HepG2 (cell line): ENCODE results near the gene FBXO33. TPM values are rescaled to one million over a fixed set of nuclear protein-coding genes. Genes with fewer than 3 reads are reported as not detected.

ENCODE experiments used
- ATAC-seq: fragments of 200-7000 bp; cut with Tn5 transposase; 3 replicates; pipeline ENCODE4 v1.9.1; 2020; ENCODE audit warnings: mild to moderate bottlenecking, moderate library complexity
- Bru-seq: library from RNA; stranded (reverse); fragments of 400-500 nt; gene quantifications from one replicate; lab custom pipeline; 2021; lab: Mats Ljungman, UMichigan
- BruChase-seq, 2 experiments: library from RNA; stranded (reverse); fragments of 400-500 nt; gene quantifications; one replicate each; lab custom pipeline; 2021; lab: Mats Ljungman, UMichigan
- BruUV-seq: library from RNA; stranded (reverse); fragments of 400-500 nt; replicated peaks from 2 replicates; lab custom pipeline; 2021; lab: Mats Ljungman, UMichigan
- CTCF ChIA-PET: fragments of 300-600 bp; formaldehyde crosslinking; extraction: SDS; loops from one replicate; lab custom pipeline; 2021; ENCODE audit warnings: low total read pairs, inconsistent platforms, low intra/inter-chr PET ratio; lab: Yijun Ruan, JAX
- POLR2A ChIA-PET: fragments of 350-600 bp; sonication (Branson Sonifier 250); formaldehyde crosslinking; loops from one replicate; lab custom pipeline; 2020; ENCODE audit warnings: antibody characterized with exemption, inconsistent platforms; lab: Yijun Ruan, JAX
- DNase-seq: peaks from one replicate; pipeline ENCODE4 v3.0.0-alpha.2; 2015; ENCODE audit warnings: low spot score
- FAIRE-seq: peaks from 3 replicates; lab custom pipeline; 2011; peaks lifted over from hg19 to GRCh38; lab: Jason Lieb, UNC
- H2AFZ ChIP-seq: one replicate; pipeline ENCODE4 v1.6.1; 2011; ENCODE audit warnings: low read length, inconsistent platforms
- H3K27ac ChIP-seq: fragments of 300-600 bp; 3 replicates; pipeline ENCODE4 v1.8.0; 2011; ENCODE audit warnings: mixed run types, mild to moderate bottlenecking, mixed read lengths, low read length, inconsistent platforms; ENCODE audit not compliant: insufficient read depth; ENCODE audit errors: extremely low read length
- H3K27me3 ChIP-seq, 2 experiments: fragments of 200-600 bp in 1 of 2; 2 replicates in 1 of 2; 3 replicates in 1 of 2; pipeline versions ENCODE4 v1.6.0 to v1.8.0; 2011; ENCODE audit warnings: low read length in 2 of 2, mild to moderate bottlenecking in 2 of 2, moderate library complexity in 2 of 2, inconsistent platforms in 1 of 2; ENCODE audit not compliant: insufficient read depth in 2 of 2, control insufficient read depth in 1 of 2
- H3K36me3 ChIP-seq, 2 experiments: fragments of 200-600 bp in 1 of 2; replicated peaks in 1 of 2; 2 replicates in 1 of 2; 3 replicates in 1 of 2; pipeline versions ENCODE4 v1.5.1 to v1.8.0; 2011; ENCODE audit warnings: low read length in 2 of 2, inconsistent platforms in 1 of 2; ENCODE audit not compliant: insufficient read depth in 2 of 2, control insufficient read depth in 1 of 2
- H3K4me1 ChIP-seq: 2 replicates; pipeline ENCODE4 v1.5.1; 2012; ENCODE audit warnings: low read length, inconsistent platforms; ENCODE audit not compliant: insufficient read depth
- H3K4me2 ChIP-seq: 2 replicates; pipeline ENCODE4 v1.6.0; 2011; ENCODE audit warnings: low read depth, low read length, inconsistent platforms
- H3K4me3 ChIP-seq, 3 experiments: fragments of 200-600 bp in 1 of 3; sonication (generic), shearing (Covaris generic) in 1 of 3; replicated peaks in 1 of 3; 2 replicates each; pipeline ENCODE4 v1.5.1; 2011 to 2016; ENCODE audit warnings: low read length in 3 of 3, inconsistent platforms in 2 of 3, low read depth in 2 of 3, mild to moderate bottlenecking in 2 of 3, control low read depth in 1 of 3, mixed read lengths in 1 of 3; ENCODE audit not compliant: insufficient read depth in 1 of 3
- H3K79me2 ChIP-seq: one replicate; pipeline ENCODE4 v1.6.1; 2011; ENCODE audit warnings: low read length, inconsistent platforms; ENCODE audit not compliant: insufficient read depth
- H3K9ac ChIP-seq: 2 replicates; pipeline ENCODE4 v1.6.0; 2011; ENCODE audit warnings: mild to moderate bottlenecking, low read depth, low read length, inconsistent platforms; ENCODE audit not compliant: insufficient read depth
- H3K9me3 ChIP-seq: 2 replicates; pipeline ENCODE4 v1.5.1; 2012; ENCODE audit warnings: mild to moderate bottlenecking, low read length
- H4K20me1 ChIP-seq: 2 replicates; pipeline ENCODE4 v1.6.0; 2011; ENCODE audit warnings: inconsistent platforms, mild to moderate bottlenecking, low read length, moderate library complexity; ENCODE audit not compliant: insufficient read depth
- FOXJ3 ChIP-seq: sonication (generic); formaldehyde crosslinking; IDR thresholded peaks from 2 replicates; pipeline ENCODE4 v1.4.0; 2020; ENCODE audit warnings: missing genetic modification reagents, mild to moderate bottlenecking, borderline replicate concordance
- GATAD1 ChIP-seq: IDR thresholded peaks from 2 replicates; pipeline ENCODE4 v1.6.1; 2016; ENCODE audit warnings: missing genetic modification reagents, missing compliant biosample characterization
- MIER2 ChIP-seq: IDR thresholded peaks from 2 replicates; pipeline ENCODE4 v1.6.1; 2016; ENCODE audit warnings: missing biosample characterization, missing genetic modification reagents
- RFXANK ChIP-seq: IDR thresholded peaks from 2 replicates; pipeline ENCODE4 v1.6.1; 2016
- STAG1 ChIP-seq: sonication (generic); formaldehyde crosslinking; IDR thresholded peaks from 2 replicates; pipeline ENCODE4 v1.4.0; 2020; ENCODE audit warnings: missing genetic modification reagents
- YY1 ChIP-seq: IDR thresholded peaks from 2 replicates; pipeline ENCODE4 v1.6.1; 2011; ENCODE audit warnings: low read length, low read depth, moderate library complexity, mild to moderate bottlenecking; ENCODE audit not compliant: insufficient read depth, insufficient replicate concordance
- ZBTB49 ChIP-seq: sonication (generic); formaldehyde crosslinking; IDR thresholded peaks from 2 replicates; pipeline ENCODE4 v1.4.0; 2020; ENCODE audit warnings: missing genetic modification reagents, borderline replicate concordance
- ZNF143 ChIP-seq: sonication (generic); formaldehyde crosslinking; IDR thresholded peaks from 2 replicates; pipeline ENCODE4 v1.4.0; 2020; ENCODE audit warnings: missing genetic modification reagents
- ZNF253 ChIP-seq: sonication (generic); formaldehyde crosslinking; IDR thresholded peaks from 2 replicates; pipeline ENCODE4 v1.8.0; 2022; ENCODE audit warnings: mild to moderate bottlenecking, missing genetic modification reagents, borderline replicate concordance
- WGBS: methylation state at CpG from one replicate; pipeline ENCODE4 v1.1.6; 2017; ENCODE audit warnings: low lambda C conversion rate; 5-methylcytosine and 5-hydroxymethylcytosine counted together
- in situ Hi-C: cut with HindIII; loops from 2 replicates; pipeline ENCODE4 v1.10.0; 2017; ENCODE audit warnings: low pct_unique_long_range_greater_than_20kb; ENCODE audit not compliant: extremely low pct_ligation_motif_present
- intact Hi-C: fragments of 100-400 bp; cut with micrococcal nuclease; formaldehyde crosslinking; loops from one replicate; pipeline ENCODE4 v1.10.0; 2022; ENCODE audit not compliant: unreplicated experiment
- long read RNA-seq, 2 experiments: library from RNA in 1 of 2; library from polyadenylated mRNA in 1 of 2; stranded (forward) in 1 of 2; unstranded in 1 of 2; transcript quantifications; one replicate each; pipeline ENCODE4 v2.0.0, GENCODE V29; 2019 to 2022
- polyA minus RNA-seq, 3 experiments: library from RNA; depleted of rRNA, polyadenylated mRNA; stranded (reverse); fragments of >200 nt; gene quantifications; 2 replicates each; pipeline ENCODE4 v1.2.3, GENCODE V29; 2011; ENCODE audit warnings: low replicate concordance in 1 of 3
- polyA plus RNA-seq, 8 experiments: library from polyadenylated mRNA; depleted of rRNA in 3 of 8; stranded (reverse) in 7 of 8; unstranded in 1 of 8; fragments of >200 nt; fragmentation: Illumina TruSeq in 4 of 8; extraction: Trizol in 4 of 8; gene quantifications; 2 replicates each; pipeline versions ENCODE4 v1.2.1 to v1.2.3, GENCODE V29; 2011 to 2016; ENCODE audit warnings: low read depth in 4 of 8, missing spikeins in 1 of 8, mixed read lengths in 1 of 8; ENCODE audit not compliant: insufficient read depth in 1 of 8
- total RNA-seq, 5 experiments: library from RNA; depleted of rRNA; stranded (reverse); fragments of >200 nt; fragmentation: Illumina TruSeq; extraction: Trizol; gene quantifications; 2 replicates each; pipeline ENCODE4 v1.2.3, GENCODE V29; 2016; ENCODE audit warnings: low read depth in 1 of 5
- TF ChIP-seq, protein P1 (sequence below): IDR thresholded peaks from 2 replicates; pipeline ENCODE4 v1.6.1; 2018; ENCODE audit warnings: missing genetic modification reagents, mild to moderate bottlenecking, missing compliant biosample characterization

FBXO33 gene, protein sequence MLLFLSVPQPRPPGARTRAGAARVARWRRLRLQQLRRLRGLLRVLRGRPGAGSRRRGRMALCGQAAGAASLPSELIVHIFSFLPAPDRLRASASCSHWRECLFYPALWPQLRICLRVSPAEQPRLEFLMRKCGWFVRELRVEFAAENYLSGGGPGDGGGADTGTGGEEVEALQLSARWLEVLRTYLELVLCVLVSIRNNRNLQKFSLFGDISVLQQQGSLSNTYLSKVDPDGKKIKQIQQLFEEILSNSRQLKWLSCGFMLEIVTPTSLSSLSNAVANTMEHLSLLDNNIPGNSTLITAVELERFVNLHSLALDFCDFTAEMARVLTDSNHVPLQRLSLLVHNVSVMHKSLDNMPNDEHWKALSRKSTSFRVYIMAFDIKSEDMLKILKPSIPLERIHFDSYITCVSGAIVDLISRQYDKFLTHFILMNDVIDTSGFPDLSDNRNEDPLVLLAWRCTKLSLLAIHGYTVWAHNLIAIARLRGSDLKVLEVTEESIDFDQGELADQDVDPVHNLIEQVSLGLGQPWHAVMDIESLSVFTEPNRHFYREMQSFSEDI
- total RNA-seq (2016; rRNA removed; fragmentation: Illumina TruSeq; extraction: Trizol) (15.5 and 23.3 TPM in 2 replicates), polyA plus RNA-seq (2011; rRNA removed) (15.2 and 16.9 TPM in 2 replicates), polyA minus RNA-seq (2011; rRNA and poly(A)+ RNA removed; ENCODE audit: low replicate concordance) (30.5 and 39.3 TPM in 2 replicates), Bru-seq, nascent RNA (percentile 88 among the genes with signal in this experiment), BruChase-seq, experiment 1, labeled RNA remaining after a 6-hour chase (percentile 82 among the genes with signal in this experiment), BruChase-seq, experiment 2, labeled RNA remaining after a 2-hour chase (percentile 87 among the genes with signal in this experiment)
- 1.6 and 1.8 TPM in 2 replicates for total RNA-seq (2016; cell fraction: cytosol; rRNA removed; fragmentation: Illumina TruSeq; extraction: Trizol; ENCODE audit: low read depth)
- 17.5 and 22.7 TPM in 2 replicates for total RNA-seq (2016; cell fraction: insoluble cytoplasmic fraction; rRNA removed; fragmentation: Illumina TruSeq; extraction: Trizol)
- total RNA-seq (2016; cell fraction: membrane; rRNA removed; fragmentation: Illumina TruSeq; extraction: Trizol) = 5.6 and 7.4 TPM in 2 replicates
- 12.8 and 13.0 TPM in 2 replicates for total RNA-seq (2016; cell fraction: nucleus; rRNA removed; fragmentation: Illumina TruSeq; extraction: Trizol)
- polyA plus RNA-seq (2011; cell fraction: cytosol; rRNA removed) = 7.6 and 10.6 TPM in 2 replicates
- 8.6 and 9.8 TPM in 2 replicates for polyA plus RNA-seq (2011; cell fraction: nucleus; rRNA removed)
- 13.5 and 16.7 TPM in 2 replicates for polyA plus RNA-seq (2012)
- polyA plus RNA-seq (2016; cell fraction: cytosol; fragmentation: Illumina TruSeq; extraction: Trizol; ENCODE audit: low read depth) = 0.57 and 0.70 TPM in 2 replicates
- 15.9 and 16.0 TPM in 2 replicates for polyA plus RNA-seq (2016; cell fraction: insoluble cytoplasmic fraction; fragmentation: Illumina TruSeq; extraction: Trizol; ENCODE audit: low read depth)
- 2.2 and 2.6 TPM in 2 replicates for polyA plus RNA-seq (2016; cell fraction: membrane; fragmentation: Illumina TruSeq; extraction: Trizol; ENCODE audit: low read depth)
- polyA plus RNA-seq (2016; cell fraction: nucleus; fragmentation: Illumina TruSeq; extraction: Trizol; ENCODE audit: insufficient read depth, low read depth) = 11.2 and 12.2 TPM in 2 replicates
- polyA minus RNA-seq (2011; cell fraction: cytosol; rRNA and poly(A)+ RNA removed) = 12.7 and 15.8 TPM in 2 replicates
- 34.8 and 39.1 TPM in 2 replicates for polyA minus RNA-seq (2011; cell fraction: nucleus; rRNA and poly(A)+ RNA removed)
- long read RNA-seq, experiment 1, partial matches to known transcripts = 0 of 1 reads
- long read RNA-seq, experiment 1, other reads (novel, unspliced or antisense) = 0 of 1 reads
- long read RNA-seq, experiment 2, partial matches to known transcripts = 1 of 38 reads
- long read RNA-seq, experiment 2, other reads (novel, unspliced or antisense) = 33 of 38 reads

- H4K20me1 ChIP-seq = peaks cover 23% of the 10 kb centered on the region
- BruUV-seq = no TSS peak
- no peaks in the 10 kb centered on the region for H3K36me3 ChIP-seq
- H3K27me3 ChIP-seq = no peaks in the 10 kb centered on the region; a peak in 1 of 5 replicates
- intact Hi-C loops (loop anchor here (1.0 to 2.0 kb wide), 5 partner anchors 37 to 405 kb away; partner anchors contain the start of genes MIA2 and PNN), in situ Hi-C loops (loop anchor here (5.0 kb wide), 2 partner anchors 200 to 330 kb away; partner anchors contain the start of genes MIA2 and SEC23A)
- H3K79me2 ChIP-seq = peaks cover 37% of the 10 kb centered on the region
- H3K4me2 ChIP-seq = peak within 1 kb of the TSS; percentile 94
- H3K27ac ChIP-seq = peak within 1 kb of the TSS; percentile 98
- ATAC-seq (peak; percentile 87), DNase-seq (peak; percentile 98), FAIRE-seq (peak; percentile 49)
- H3K9me3 ChIP-seq = no peaks in the 10 kb centered on the region
- ChIA-PET CTCF (no interaction called here), POLR2A (interaction anchor here (0.8 to 5.5 kb wide), 24 partner anchors 10 to 415 kb away, joined by 3 to 76 read pairs (median 6); partner anchors contain the start of genes GEMIN2, PNN, SEC23A and TRAPPC6B)
- H3K4me1 ChIP-seq = peaks cover 37% of the 10 kb centered on the region
- peak within 1 kb of the TSS; percentile 92 for H2AFZ ChIP-seq
- H3K9ac ChIP-seq = peak within 1 kb of the TSS; percentile 99
- peak within 1 kb of the TSS; percentile 88 to 98 (median 94) for H3K4me3 ChIP-seq
- 3% methylated on average over 36 of the region's 47 CpGs for WGBS
- TF ChIP-seq ZNF253 = 0 out of 2 replicates have a peak, but pooled peaks have one; percentile 16
- TF ChIP-seq FOXJ3 (CRISPR knock-in tag) = no peak
- peak; percentile 79 for TF ChIP-seq GATAD1 (CRISPR knock-in tag)
- no peak for TF ChIP-seq STAG1 (CRISPR knock-in tag)
- peak; percentile 45; the same call in 1 of the 2 replicates for TF ChIP-seq ZNF143 (CRISPR knock-in tag)
- peak; percentile 2 for TF ChIP-seq YY1
- TF ChIP-seq, protein P1, sequence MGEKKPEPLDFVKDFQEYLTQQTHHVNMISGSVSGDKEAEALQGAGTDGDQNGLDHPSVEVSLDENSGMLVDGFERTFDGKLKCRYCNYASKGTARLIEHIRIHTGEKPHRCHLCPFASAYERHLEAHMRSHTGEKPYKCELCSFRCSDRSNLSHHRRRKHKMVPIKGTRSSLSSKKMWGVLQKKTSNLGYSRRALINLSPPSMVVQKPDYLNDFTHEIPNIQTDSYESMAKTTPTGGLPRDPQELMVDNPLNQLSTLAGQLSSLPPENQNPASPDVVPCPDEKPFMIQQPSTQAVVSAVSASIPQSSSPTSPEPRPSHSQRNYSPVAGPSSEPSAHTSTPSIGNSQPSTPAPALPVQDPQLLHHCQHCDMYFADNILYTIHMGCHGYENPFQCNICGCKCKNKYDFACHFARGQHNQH (CRISPR knock-in tag) = peak; percentile 91; the same call in 1 of the 2 replicates
- TF ChIP-seq MIER2 (CRISPR knock-in tag) = 0 out of 2 replicates have a peak, but pooled peaks have one; percentile 60
- peak; percentile 70; the same call in 1 of the 2 replicates for TF ChIP-seq RFXANK
- peak; percentile 75; the same call in 1 of the 2 replicates for TF ChIP-seq ZBTB49 (CRISPR knock-in tag)
Observed at GRCh38 chr14:39432179-39432618, at the start of gene FBXO33. FBXO33 (minus strand) TSS chr14:39432433; CDS start chr14:39432162, 271 bp downstream.
